OCI-LY1 (cell line): ENCODE data around the gene IMMT.

Experiments used
- H2AFZ ChIP-seq: fragments of 200-600 bp; sonication (generic), shearing (Covaris generic); 2 replicates; pipeline ENCODE4 v1.6.0; 2014; ENCODE audit warnings: antibody characterized with exemption, mild to moderate bottlenecking, low read length
- H3F3A ChIP-seq: fragments of 200-600 bp; sonication (generic), shearing (Covaris generic); 2 replicates; pipeline ENCODE4 v1.6.0; 2014; ENCODE audit warnings: mild to moderate bottlenecking, antibody characterized with exemption, low read length, moderate library complexity; ENCODE audit not compliant: insufficient read depth
- H3K27ac ChIP-seq: fragments of 200-600 bp; sonication (generic); 2 replicates; pipeline ENCODE4 v1.5.1; 2014; ENCODE audit warnings: low read length, mixed run types, mild to moderate bottlenecking, low read depth; ENCODE audit not compliant: poor library complexity, severe bottlenecking
- H3K27me3 ChIP-seq: fragments of 200-600 bp; sonication (generic); 2 replicates; pipeline ENCODE4 v1.6.0; 2014; ENCODE audit warnings: antibody characterized with exemption, mild to moderate bottlenecking, low read length, moderate library complexity; ENCODE audit not compliant: insufficient read depth
- H3K36me3 ChIP-seq: fragments of 200-600 bp; sonication (generic); 2 replicates; pipeline ENCODE4 v1.6.1; 2014; ENCODE audit warnings: mild to moderate bottlenecking, antibody characterized with exemption, low read length, moderate library complexity, mixed read lengths; ENCODE audit not compliant: insufficient read depth
- H3K4me1 ChIP-seq: fragments of 200-600 bp; sonication (generic); 2 replicates; pipeline ENCODE4 v1.5.1; 2014; ENCODE audit warnings: mild to moderate bottlenecking, low read length, moderate library complexity; ENCODE audit not compliant: insufficient read depth, severe bottlenecking
- H3K4me2 ChIP-seq: fragments of 200-600 bp; sonication (generic), shearing (Covaris generic); 2 replicates; pipeline ENCODE4 v1.6.1; 2014; ENCODE audit warnings: low read length
- H3K4me3 ChIP-seq: fragments of 200-600 bp; sonication (generic); 2 replicates; pipeline ENCODE4 v1.5.1; 2014; ENCODE audit warnings: low read length, low read depth, mild to moderate bottlenecking, mixed read lengths; ENCODE audit not compliant: poor library complexity, severe bottlenecking
- H3K79me2 ChIP-seq: fragments of 200-600 bp; shearing (Covaris generic); 2 replicates; pipeline ENCODE4 v1.6.1; 2016; ENCODE audit warnings: mixed run types, low read length, mixed read lengths; ENCODE audit not compliant: insufficient read depth
- H3K9ac ChIP-seq: fragments of 200-600 bp; sonication (generic), shearing (Covaris generic); 2 replicates; pipeline ENCODE4 v1.6.1; 2014; ENCODE audit warnings: mild to moderate bottlenecking, low read length, mixed read lengths
- H3K9me2 ChIP-seq: fragments of 200-600 bp; sonication (generic), shearing (Covaris generic); 2 replicates; pipeline ENCODE4 v1.6.1; 2014; ENCODE audit warnings: low read depth, mild to moderate bottlenecking, low read length, mixed read lengths
- H3K9me3 ChIP-seq: fragments of 200-600 bp; shearing (Covaris generic); 2 replicates; pipeline ENCODE4 v1.6.1; 2014; ENCODE audit warnings: low read length, mixed read lengths
- H4K20me1 ChIP-seq: fragments of 200-600 bp; sonication (generic), shearing (Covaris generic); 2 replicates; pipeline ENCODE4 v1.6.0; 2016; ENCODE audit warnings: mild to moderate bottlenecking, low read length; ENCODE audit not compliant: insufficient read depth
- CTCF ChIP-seq: fragments of 200-600 bp; sonication (generic), shearing (Covaris generic); IDR thresholded peaks from 2 replicates; pipeline ENCODE4 v1.5.1; 2017; ENCODE audit warnings: mild to moderate bottlenecking, antibody characterized with exemption, low read length, moderate library complexity, mixed read lengths
- EZH2 ChIP-seq: fragments of 200-600 bp; sonication (generic), shearing (Covaris generic); IDR thresholded peaks from 2 replicates; pipeline ENCODE4 v1.8.0; 2017; ENCODE audit warnings: borderline replicate concordance, mixed run types, mild to moderate bottlenecking, antibody characterized with exemption, low read length, moderate library complexity, mixed read lengths

IMMT gene

GRCh38 chr2:86185517-86186212 lies 9.6 kb downstream of the IMMT start:
- Histone ChIP-seq H3K9me3 (no peaks in the 10 kb centered on the region), H2AFZ (no peak overlapping the region), H3K79me2 (peaks cover 99% of the 10 kb centered on the region), H3K4me1 (peaks cover 51% of the 10 kb centered on the region), H3F3A (no peaks in the 10 kb centered on the region), H4K20me1 (peaks cover 2% of the 10 kb centered on the region; the same call in 1 of the 2 replicates), H3K9me2 (no peaks in the 10 kb centered on the region), H3K4me2 (peak overlapping the region; percentile 40), H3K27ac (peak overlapping the region; percentile 73), H3K9ac (peak overlapping the region; percentile 16; the same call in 1 of the 2 replicates), H3K27me3 (no peaks in the 10 kb centered on the region), H3K36me3 (peaks cover 29% of the 10 kb centered on the region), H3K4me3 (peak overlapping the region; percentile 12)
- TF ChIP-seq CTCF, result no peak
- TF ChIP-seq EZH2, result no peak

GRCh38 chr2:86176597-86176996 lies 18.7 kb downstream of the IMMT start:
- no peak overlapping the region for H3K9ac ChIP-seq
- no peaks in the 10 kb centered on the region for H3K27me3 ChIP-seq
- H3K9me3 ChIP-seq, result no peaks in the 10 kb centered on the region
- H3K36me3 ChIP-seq, result peaks cover 82% of the 10 kb centered on the region
- peaks cover 14% of the 10 kb centered on the region for H3K79me2 ChIP-seq
- no peak overlapping the region for H3K27ac ChIP-seq
- no peaks in the 10 kb centered on the region for H3F3A ChIP-seq
- H3K9me2 ChIP-seq, result no peaks in the 10 kb centered on the region
- H2AFZ ChIP-seq, result no peak overlapping the region
- peaks cover 5% of the 10 kb centered on the region; the same call in 1 of the 2 replicates for H4K20me1 ChIP-seq
- H3K4me3 ChIP-seq, result no peak overlapping the region
- TF ChIP-seq CTCF (no peak), EZH2 (no peak)
- no peak overlapping the region for H3K4me2 ChIP-seq
- no peaks in the 10 kb centered on the region for H3K4me1 ChIP-seq

- no peak overlapping the region for H3K9ac ChIP-seq
These were observed 19.4 kb downstream of the IMMT start for GRCh38 chr2:86175828-86176227.

More at GRCh38 chr2:86175828-86176227, 19.4 kb downstream of the IMMT start:
- Histone ChIP-seq H3K27ac (no peak overlapping the region), H2AFZ (no peak overlapping the region), H3K9me3 (no peaks in the 10 kb centered on the region), H3K9me2 (no peaks in the 10 kb centered on the region), H3K4me3 (no peak overlapping the region), H3F3A (no peaks in the 10 kb centered on the region), H3K4me1 (no peaks in the 10 kb centered on the region), H3K79me2 (peaks cover 6% of the 10 kb centered on the region), H3K27me3 (no peaks in the 10 kb centered on the region), H3K36me3 (peaks cover 85% of the 10 kb centered on the region), H4K20me1 (0 out of 2 replicates have a peak, but pooled peaks cover 3% of the 10 kb centered on the region), H3K4me2 (no peak overlapping the region)
- TF ChIP-seq CTCF, result no peak
- no peak for TF ChIP-seq EZH2
